Neural progenitor cell (in vitro differentiated cells): ENCODE results near the gene CXCL14. TPM values are rescaled to one million over a fixed set of nuclear protein-coding genes. Genes with fewer than 3 reads are reported as not detected.

Experiments used
- DNase-seq: peaks from one replicate; pipeline ENCODE4 v3.0.0-alpha.2; 2016; ENCODE audit warnings: low spot score
- H2AFZ ChIP-seq: fragments of 200-600 bp; sonication (generic); replicated peaks from 2 replicates; pipeline ENCODE4 v1.6.1; 2016; ENCODE audit warnings: antibody characterized with exemption
- H3F3A ChIP-seq: fragments of 200-600 bp; sonication (generic); 2 replicates; pipeline ENCODE4 v1.6.1; 2016; ENCODE audit warnings: antibody characterized with exemption, low read depth
- H3K27ac ChIP-seq: fragments of 200-600 bp; sonication (generic); 2 replicates; pipeline ENCODE4 v1.5.1; 2016; ENCODE audit warnings: mild to moderate bottlenecking
- H3K27me3 ChIP-seq: fragments of 200-600 bp; sonication (generic); 2 replicates; pipeline ENCODE4 v1.6.1; 2016; ENCODE audit warnings: mild to moderate bottlenecking, moderate library complexity
- H3K36me3 ChIP-seq: fragments of 200-600 bp; sonication (generic); 2 replicates; pipeline ENCODE4 v1.5.1; 2016
- H3K4me1 ChIP-seq: fragments of 200-600 bp; sonication (generic); 2 replicates; pipeline ENCODE4 v1.6.1; 2016; ENCODE audit warnings: mixed run types
- H3K4me2 ChIP-seq: fragments of 200-600 bp; sonication (generic); 2 replicates; pipeline ENCODE4 v1.6.1; 2016
- H3K4me3 ChIP-seq: fragments of 200-600 bp; sonication (generic); 2 replicates; pipeline ENCODE4 v1.5.1; 2016
- H3K79me2 ChIP-seq: fragments of 200-600 bp; sonication (generic); 2 replicates; pipeline ENCODE4 v1.6.1; 2016; ENCODE audit warnings: low read depth
- H3K9ac ChIP-seq: fragments of 200-600 bp; sonication (generic); 2 replicates; pipeline ENCODE4 v1.6.1; 2016
- H3K9me3 ChIP-seq: fragments of 200-600 bp; sonication (generic); 2 replicates; pipeline ENCODE4 v1.5.1; 2016; ENCODE audit warnings: low read depth
- H4K20me1 ChIP-seq: fragments of 200-600 bp; sonication (generic); 2 replicates; pipeline ENCODE4 v1.6.1; 2016; ENCODE audit warnings: low read depth
- H3K27ac Mint-ChIP-seq: 3 replicates; pipeline ENCODE4 v1.8.0; 2021; ENCODE audit warnings: mixed read lengths
- H3K27me3 Mint-ChIP-seq: 2 replicates; pipeline ENCODE4 v1.8.0; 2022; ENCODE audit warnings: low read depth, mild to moderate bottlenecking, inconsistent platforms, moderate library complexity, mixed read lengths; ENCODE audit not compliant: insufficient read depth
- H3K36me3 Mint-ChIP-seq: 3 replicates; pipeline ENCODE4 v1.8.0; 2021; ENCODE audit warnings: mixed read lengths
- H3K4me1 Mint-ChIP-seq: 3 replicates; pipeline ENCODE4 v1.8.0; 2021; ENCODE audit warnings: mixed read lengths
- H3K4me3 Mint-ChIP-seq: 3 replicates; pipeline ENCODE4 v1.8.0; 2021; ENCODE audit warnings: mild to moderate bottlenecking, moderate library complexity, mixed read lengths
- H3K9me3 Mint-ChIP-seq: 3 replicates; pipeline ENCODE4 v1.8.0; 2020; ENCODE audit warnings: mixed read lengths
- EZH2 ChIP-seq: fragments of 200-600 bp; sonication (generic); IDR thresholded peaks from 2 replicates; pipeline ENCODE4 v1.6.1; 2017; ENCODE audit warnings: antibody characterized with exemption, mild to moderate bottlenecking, moderate library complexity
- EZH2phosphoT487 ChIP-seq: fragments of 200-600 bp; sonication (generic); IDR thresholded peaks from 2 replicates; pipeline ENCODE4 v1.6.1; 2017; ENCODE audit warnings: antibody characterized with exemption
- total RNA-seq: library from RNA; depleted of rRNA; stranded (reverse); fragments of >200 nt; gene quantifications from 2 replicates; pipeline ENCODE4 v1.2.3, GENCODE V29; 2015; ENCODE audit warnings: low replicate concordance
- TF ChIP-seq, protein P1 (sequence below): fragments of 200-600 bp; sonication (generic); IDR thresholded peaks from 2 replicates; pipeline ENCODE4 v1.5.1; 2017; ENCODE audit warnings: antibody characterized with exemption, mild to moderate bottlenecking

CXCL14 gene
- total RNA-seq, 1 donor from 2014 or later = 0.45 TPM

- no peaks in the 10 kb centered on the region for H3F3A ChIP-seq
- H3K9me3 Mint-ChIP-seq = peaks cover 33% of the 10 kb centered on the region
- H4K20me1 ChIP-seq = no peaks in the 10 kb centered on the region
- TF ChIP-seq, protein P1, sequence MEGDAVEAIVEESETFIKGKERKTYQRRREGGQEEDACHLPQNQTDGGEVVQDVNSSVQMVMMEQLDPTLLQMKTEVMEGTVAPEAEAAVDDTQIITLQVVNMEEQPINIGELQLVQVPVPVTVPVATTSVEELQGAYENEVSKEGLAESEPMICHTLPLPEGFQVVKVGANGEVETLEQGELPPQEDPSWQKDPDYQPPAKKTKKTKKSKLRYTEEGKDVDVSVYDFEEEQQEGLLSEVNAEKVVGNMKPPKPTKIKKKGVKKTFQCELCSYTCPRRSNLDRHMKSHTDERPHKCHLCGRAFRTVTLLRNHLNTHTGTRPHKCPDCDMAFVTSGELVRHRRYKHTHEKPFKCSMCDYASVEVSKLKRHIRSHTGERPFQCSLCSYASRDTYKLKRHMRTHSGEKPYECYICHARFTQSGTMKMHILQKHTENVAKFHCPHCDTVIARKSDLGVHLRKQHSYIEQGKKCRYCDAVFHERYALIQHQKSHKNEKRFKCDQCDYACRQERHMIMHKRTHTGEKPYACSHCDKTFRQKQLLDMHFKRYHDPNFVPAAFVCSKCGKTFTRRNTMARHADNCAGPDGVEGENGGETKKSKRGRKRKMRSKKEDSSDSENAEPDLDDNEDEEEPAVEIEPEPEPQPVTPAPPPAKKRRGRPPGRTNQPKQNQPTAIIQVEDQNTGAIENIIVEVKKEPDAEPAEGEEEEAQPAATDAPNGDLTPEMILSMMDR = no peak
- TF ChIP-seq EZH2 = no peak
- no peak for TF ChIP-seq EZH2phosphoT487
- no peak overlapping the region for H2AFZ ChIP-seq
- no peaks in the 10 kb centered on the region for H3K27me3 Mint-ChIP-seq
- H3K27ac ChIP-seq = no peak overlapping the region
- H3K4me2 ChIP-seq = no peak overlapping the region
- H3K4me3 Mint-ChIP-seq = no peak overlapping the region
- H3K4me1 ChIP-seq = no peaks in the 10 kb centered on the region
- no peak overlapping the region for H3K4me3 ChIP-seq
- no peak overlapping the region for H3K27ac Mint-ChIP-seq
- H3K9ac ChIP-seq = no peak overlapping the region
- DNase-seq = no peak
- no peaks in the 10 kb centered on the region for H3K36me3 Mint-ChIP-seq
- peaks cover 14% of the 10 kb centered on the region for H3K9me3 ChIP-seq
- no peaks in the 10 kb centered on the region for H3K27me3 ChIP-seq
- peaks cover 6% of the 10 kb centered on the region for H3K36me3 ChIP-seq
- H3K79me2 ChIP-seq = no peaks in the 10 kb centered on the region
- H3K4me1 Mint-ChIP-seq = no peaks in the 10 kb centered on the region
Measured at GRCh38 chr5:135615581-135616260, 36.9 kb upstream of the CXCL14 start.

DNA sequence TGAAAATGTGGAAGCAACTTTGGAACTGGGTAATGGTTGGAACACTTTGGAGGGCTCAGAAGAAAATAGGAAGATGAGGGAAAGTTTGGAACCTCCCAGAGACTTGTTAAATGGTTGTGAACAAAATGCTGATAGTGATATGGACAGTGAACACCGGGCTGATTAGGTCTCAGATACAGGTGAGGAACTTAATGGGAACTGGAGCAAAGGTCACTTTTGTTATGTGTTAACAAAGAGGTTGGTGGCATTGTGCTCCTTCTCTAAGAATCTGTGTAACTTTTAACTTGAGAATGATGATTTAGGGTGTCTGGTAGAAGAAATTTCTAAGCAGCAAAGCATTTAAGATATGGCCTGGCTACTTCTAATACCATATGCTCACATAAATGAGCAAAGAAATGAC is 36.4 kb upstream of the CXCL14 start:
- H3K27ac ChIP-seq = no peak overlapping the region
- H2AFZ ChIP-seq = no peak overlapping the region
- no peak overlapping the region for H3K27ac Mint-ChIP-seq
- H3K27me3 ChIP-seq = no peaks in the 10 kb centered on the region
- H3K4me1 ChIP-seq = no peaks in the 10 kb centered on the region
- DNase-seq = no peak
- TF ChIP-seq EZH2phosphoT487 (no peak), EZH2 (no peak)
- TF ChIP-seq, protein P1 = no peak
- H3K27me3 Mint-ChIP-seq = no peaks in the 10 kb centered on the region
- H3K9me3 Mint-ChIP-seq = peaks cover 33% of the 10 kb centered on the region
- no peak overlapping the region for H3K9ac ChIP-seq
- H3K4me3 ChIP-seq = no peak overlapping the region
- no peaks in the 10 kb centered on the region for H3F3A ChIP-seq
- H3K4me1 Mint-ChIP-seq = no peaks in the 10 kb centered on the region
- peaks cover 14% of the 10 kb centered on the region for H3K9me3 ChIP-seq
- no peak overlapping the region for H3K4me2 ChIP-seq
- no peaks in the 10 kb centered on the region for H3K36me3 Mint-ChIP-seq
- peaks cover 6% of the 10 kb centered on the region for H3K36me3 ChIP-seq
- no peaks in the 10 kb centered on the region for H4K20me1 ChIP-seq
- H3K79me2 ChIP-seq = no peaks in the 10 kb centered on the region
- no peak overlapping the region for H3K4me3 Mint-ChIP-seq

DNA sequence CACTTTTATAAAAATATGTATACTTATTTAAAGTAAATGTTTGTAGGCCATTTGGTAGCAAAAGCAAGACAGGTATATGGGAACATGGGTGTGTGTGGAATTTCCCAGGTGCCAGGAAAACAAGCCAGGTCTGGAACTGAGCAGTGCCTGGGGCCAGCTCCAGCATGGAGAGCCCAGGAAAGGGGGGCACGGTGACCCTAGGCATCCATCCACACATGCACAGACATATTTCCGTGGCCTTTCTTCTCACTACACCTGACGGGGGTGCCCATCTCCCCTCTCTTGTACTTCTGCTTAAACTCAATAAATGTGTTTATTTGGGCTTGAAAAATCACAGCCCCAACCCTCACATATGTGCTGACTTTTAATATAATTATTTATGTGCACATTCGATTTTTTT is 31.2 kb upstream of the CXCL14 start:
- H3K4me3 Mint-ChIP-seq = no peak overlapping the region
- Histone ChIP-seq H3F3A (no peaks in the 10 kb centered on the region), H4K20me1 (peaks cover 3% of the 10 kb centered on the region), H3K4me3 (no peak overlapping the region), H3K4me2 (no peak overlapping the region), H3K79me2 (no peaks in the 10 kb centered on the region), H3K9me3 (no peaks in the 10 kb centered on the region), H3K27ac (no peak overlapping the region), H3K4me1 (peaks cover 7% of the 10 kb centered on the region), H3K9ac (no peak overlapping the region), H3K36me3 (no peaks in the 10 kb centered on the region), H2AFZ (no peak overlapping the region), H3K27me3 (no peaks in the 10 kb centered on the region)
- H3K27me3 Mint-ChIP-seq = peaks cover 3% of the 10 kb centered on the region
- TF ChIP-seq, protein P1 = no peak
- TF ChIP-seq EZH2phosphoT487 (no peak), EZH2 (no peak)
- H3K36me3 Mint-ChIP-seq = no peaks in the 10 kb centered on the region
- peaks cover 6% of the 10 kb centered on the region for H3K4me1 Mint-ChIP-seq
- peaks cover under 1% of the 10 kb centered on the region for H3K9me3 Mint-ChIP-seq
- no peak overlapping the region for H3K27ac Mint-ChIP-seq
- no peak for DNase-seq
